Right hindlimb (tissue), 1 donor: ENCODE measurements around the gene CRB3.

Source experiments
- DNase-seq: peaks from one replicate; pipeline ENCODE4 v3.0.0-alpha.2; 2018

The CRB3 gene

GRCh38 chr19:6470173-6470572 is 6.1 kb downstream of the CRB3 start:
- DNase-seq = no peak

- DNase-seq = no peak
Observed at GRCh38 chr19:6471076-6471475, 7.0 kb downstream of the CRB3 start.

- DNase-seq = no peak
Observed at GRCh38 chr19:6472713-6473112, 8.6 kb downstream of the CRB3 start.

GRCh38 chr19:6473647-6474046 is 9.6 kb downstream of the CRB3 start:
- no peak for DNase-seq

- no peak for DNase-seq
Observed at GRCh38 chr19:6475321-6476108, 11.4 kb downstream of the CRB3 start.

GRCh38 chr19:6476155-6476895 is 12.3 kb downstream of the CRB3 start:
- peak; percentile 56 for DNase-seq

- DNase-seq = no peak
Observed at GRCh38 chr19:6476896-6477431, 12.9 kb downstream of the CRB3 start.

- no peak for DNase-seq
Observed at GRCh38 chr19:6478815-6479214, 14.7 kb downstream of the CRB3 start.

GRCh38 chr19:6479836-6480398 is 15.8 kb downstream of the CRB3 start:
- no peak for DNase-seq

GRCh38 chr19:6480848-6481415 is 16.9 kb downstream of the CRB3 start:
- DNase-seq = no peak

- DNase-seq = no peak
Observed at GRCh38 chr19:6481541-6482342, 17.7 kb downstream of the CRB3 start, which contains the start of gene DENND1C. Gene DENND1C (minus strand): TSS chr19:6481787. CDS start chr19:6481695, 92 bp downstream.

- no peak for DNase-seq
Observed at GRCh38 chr19:6482343-6482686, 18.2 kb downstream of the CRB3 start.

GRCh38 chr19:6483235-6483634 is 19.2 kb downstream of the CRB3 start:
- no peak for DNase-seq

GRCh38 chr19:6484230-6484629 is 20.2 kb downstream of the CRB3 start:
- no peak for DNase-seq

- no peak for DNase-seq
Observed at GRCh38 chr19:6484831-6485230, 20.8 kb downstream of the CRB3 start.

- no peak for DNase-seq
Observed at GRCh38 chr19:6489278-6490061, 25.4 kb downstream of the CRB3 start.

GRCh38 chr19:6490134-6490533 is 26.1 kb downstream of the CRB3 start:
- no peak for DNase-seq

- no peak for DNase-seq
Observed at GRCh38 chr19:6491802-6492592, 27.9 kb downstream of the CRB3 start.

- DNase-seq = no peak
Observed at GRCh38 chr19:6494438-6495036, 30.5 kb downstream of the CRB3 start.

- no peak for DNase-seq
Observed at GRCh38 chr19:6495947-6496346, 31.9 kb downstream of the CRB3 start.
